Measurements from ENCODE around the gene HRC. TPM values are rescaled to one million over a fixed set of nuclear protein-coding genes. Genes with fewer than 3 reads are reported as not detected.
A peak's percentile ranks its signal among the peaks of the same experiment; 100 is the strongest.
"Not testable (repeated sequence)": the region's sequence is repeated elsewhere in the genome, so short reads cannot be mapped to it uniquely, and the experiment has no call there.

The HRC gene
- polyA plus RNA-seq, 3 donors from 2014 or later = not detected

DNA sequence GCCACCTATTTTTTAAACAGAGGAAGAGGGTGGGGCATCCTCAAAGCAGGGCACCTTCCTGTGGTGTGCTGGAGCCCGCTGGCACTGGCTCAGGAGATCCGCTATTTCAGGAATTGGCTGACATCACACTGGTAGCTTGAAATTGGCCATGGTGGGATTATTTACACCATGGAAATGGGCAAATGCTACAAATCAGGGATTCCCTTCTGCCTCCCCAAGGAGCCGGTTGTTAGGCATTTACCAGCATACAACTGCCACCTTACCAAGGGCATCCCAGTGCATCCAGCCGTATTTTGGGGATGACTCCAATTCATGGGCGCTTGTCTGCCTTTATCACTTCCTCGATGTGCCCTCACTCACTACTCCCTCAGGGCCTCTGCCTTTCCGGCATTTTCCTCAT, 14.2 kb downstream of the HRC start:
- H3K4me1 Mint-ChIP-seq = peaks cover 16% of the 10 kb centered on the region in 2 donors
- H3K27ac Mint-ChIP-seq = peak overlapping the region in 1 of 6 donors; percentile 12

GRCh38 chr19:49136771-49137171, 18.4 kb downstream of the HRC start:
- H3K4me3 Mint-ChIP-seq = no peak overlapping the region
- peaks cover 0 to 5% (median 2%) of the 10 kb centered on the region in 3 donors for H3K27me3 Mint-ChIP-seq (ENCODE audit: low read depth in 3 of 3)
- peaks cover 0 to 8% (median 4%) of the 10 kb centered on the region in 3 donors for H3K36me3 Mint-ChIP-seq
- H3K9me3 Mint-ChIP-seq = no peaks in the 10 kb centered on the region
- H3K27ac Mint-ChIP-seq = peak overlapping the region in 1 of 6 donors; percentile 30
- DNase-seq = no peak
- peaks cover 7 to 15% of the 10 kb centered on the region in 2 donors for H3K4me1 Mint-ChIP-seq

More for the DNA sequence above, 14.2 kb downstream of the HRC start:
- Mint-ChIP-seq H3K36me3 (peaks cover 0 to 8% (median 4%) of the 10 kb centered on the region in 3 donors), H3K9me3 (no peaks in the 10 kb centered on the region), H3K27me3 (ENCODE audit: low read depth in 3 of 3) (peaks cover 5 to 8% (median 8%) of the 10 kb centered on the region in 3 donors), H3K4me3 (peak overlapping the region in 2 of 5 donors; percentile 13 to 62)
- DNase-seq = no peak

DNA sequence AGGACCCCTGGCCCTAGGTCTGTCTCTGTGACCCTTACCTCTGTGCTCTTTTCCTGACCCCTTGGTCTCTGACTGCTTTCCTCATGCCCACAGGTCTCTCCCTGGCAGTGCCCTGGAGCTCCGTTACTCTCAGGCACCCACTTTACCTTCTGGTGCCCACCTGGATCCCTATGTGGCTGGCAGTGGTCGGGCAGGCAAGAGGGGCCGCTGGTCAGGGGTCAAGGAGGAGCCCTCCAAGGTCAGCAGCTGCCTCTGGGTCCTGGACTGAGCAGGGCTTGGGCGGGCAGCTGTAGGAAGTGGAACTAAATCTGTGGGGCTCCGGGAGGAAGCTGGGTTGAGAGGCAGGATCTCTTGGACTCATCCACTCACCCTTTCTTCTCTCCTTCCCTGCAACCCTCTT, 19.5 kb downstream of the HRC start:
- H3K9me3 Mint-ChIP-seq = no peaks in the 10 kb centered on the region
- DNase-seq = no peak
- H3K36me3 Mint-ChIP-seq = peaks cover 0 to 4% (median 4%) of the 10 kb centered on the region in 3 donors
- no peak overlapping the region for H3K4me3 Mint-ChIP-seq
- H3K27me3 Mint-ChIP-seq (ENCODE audit: low read depth in 3 of 3) = peaks cover 0 to 3% (median 2%) of the 10 kb centered on the region in 3 donors
- no peak overlapping the region for H3K27ac Mint-ChIP-seq
- H3K4me1 Mint-ChIP-seq = peaks cover 7 to 13% of the 10 kb centered on the region in 2 donors

- H3K27me3 Mint-ChIP-seq (ENCODE audit: low read depth in 3 of 3) = peaks cover 0 to 3% (median 2%) of the 10 kb centered on the region in 3 donors
- H3K36me3 Mint-ChIP-seq = peaks cover 0 to 4% (median 4%) of the 10 kb centered on the region in 3 donors
- H3K27ac Mint-ChIP-seq = no peak overlapping the region
- no peaks in the 10 kb centered on the region for H3K9me3 Mint-ChIP-seq
- H3K4me1 Mint-ChIP-seq = peaks cover 11 to 15% of the 10 kb centered on the region in 2 donors
- H3K4me3 Mint-ChIP-seq = peak overlapping the region; percentile 18 to 86 (median 75)
- peak in 2 of 3 donors; percentile 26 to 49 for DNase-seq
These were observed 21.4 kb downstream of the HRC start for GRCh38 chr19:49133621-49134454.

- Mint-ChIP-seq H3K4me3 (peak overlapping the region in 4 of 5 donors; percentile 64 to 86 (median 76)), H3K27me3 (ENCODE audit: low read depth in 3 of 3) (peaks cover 2 to 3% (median 3%) of the 10 kb centered on the region in 3 donors), H3K4me1 (peaks cover 19 to 22% of the 10 kb centered on the region in 2 donors), H3K36me3 (peaks cover 0 to 4% (median 4%) of the 10 kb centered on the region in 3 donors), H3K9me3 (no peaks in the 10 kb centered on the region), H3K27ac (no peak overlapping the region)
- DNase-seq = no peak
These were observed 22.1 kb downstream of the HRC start for GRCh38 chr19:49132974-49133609.

GRCh38 chr19:49130325-49130724, 24.9 kb downstream of the HRC start:
- H3K27ac Mint-ChIP-seq = no peak overlapping the region

GRCh38 chr19:49129238-49129583, 26.0 kb downstream of the HRC start:
- peaks cover 22% of the 10 kb centered on the region in 2 donors for H3K4me1 Mint-ChIP-seq
- DNase-seq = no peak
- H3K27ac Mint-ChIP-seq = no peak overlapping the region
- H3K27me3 Mint-ChIP-seq (ENCODE audit: low read depth in 3 of 3) = peaks cover 2 to 6% (median 2%) of the 10 kb centered on the region in 3 donors
- no peaks in the 10 kb centered on the region for H3K9me3 Mint-ChIP-seq
- peak overlapping the region; percentile 10 to 93 (median 85) for H3K4me3 Mint-ChIP-seq
- no peaks in the 10 kb centered on the region for H3K36me3 Mint-ChIP-seq

More at GRCh38 chr19:49130325-49130724, 24.9 kb downstream of the HRC start:
- peaks cover 2 to 4% (median 3%) of the 10 kb centered on the region in 3 donors for H3K27me3 Mint-ChIP-seq (ENCODE audit: low read depth in 3 of 3)
- no peaks in the 10 kb centered on the region for H3K9me3 Mint-ChIP-seq
- no peak overlapping the region for H3K4me3 Mint-ChIP-seq
- no peak for DNase-seq
- H3K4me1 Mint-ChIP-seq = peaks cover 22 to 25% of the 10 kb centered on the region in 2 donors
- no peaks in the 10 kb centered on the region for H3K36me3 Mint-ChIP-seq

- Mint-ChIP-seq H3K27me3 (ENCODE audit: low read depth in 3 of 3) (peaks cover 0 to 6% (median 2%) of the 10 kb centered on the region in 3 donors), H3K27ac (peak overlapping the region in 3 of 6 donors; percentile 47 to 65 (median 63)), H3K4me1 (peaks cover 17 to 20% of the 10 kb centered on the region in 2 donors), H3K36me3 (no peaks in the 10 kb centered on the region), H3K4me3 (peak overlapping the region; percentile 85 to 93 (median 88)), H3K9me3 (no peaks in the 10 kb centered on the region)
- no peak for DNase-seq
These were observed 26.5 kb downstream of the HRC start for GRCh38 chr19:49128545-49129237.

GRCh38 chr19:49127674-49128544, 27.3 kb downstream of the HRC start:
- peak overlapping the region in 5 of 6 donors; percentile 60 to 91 (median 80) for H3K27ac Mint-ChIP-seq
- H3K36me3 Mint-ChIP-seq = no peaks in the 10 kb centered on the region
- DNase-seq = peak; percentile 95 to 96 (median 96)
- peaks cover 13 to 15% of the 10 kb centered on the region in 2 donors for H3K4me1 Mint-ChIP-seq
- no peaks in the 10 kb centered on the region for H3K9me3 Mint-ChIP-seq
- peaks cover 0 to 9% (median 0%) of the 10 kb centered on the region in 3 donors for H3K27me3 Mint-ChIP-seq (ENCODE audit: low read depth in 3 of 3)
- H3K4me3 Mint-ChIP-seq = peak overlapping the region; percentile 85 to 93 (median 88)

DNA sequence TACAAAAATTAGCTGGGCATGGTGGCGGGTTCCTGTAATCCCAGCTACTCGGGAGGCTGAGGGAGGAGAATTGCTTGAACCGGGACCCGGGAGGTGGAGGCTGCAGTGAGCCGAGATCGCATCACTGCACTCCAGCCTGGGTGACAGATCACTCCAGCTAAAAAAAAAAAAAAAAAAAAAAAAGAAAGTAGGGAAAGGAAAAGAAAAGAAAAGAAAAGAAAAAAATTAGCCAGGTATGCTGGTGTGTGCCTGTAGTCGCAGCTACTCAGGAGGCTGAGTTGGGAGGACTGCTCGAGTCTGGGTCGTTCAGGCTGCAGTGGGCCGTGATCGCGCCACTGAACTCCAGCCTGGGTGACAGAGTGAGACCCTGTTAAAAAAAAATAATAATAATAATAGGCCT, 28.0 kb downstream of the HRC start:
- H3K27ac Mint-ChIP-seq; H3K9me3 Mint-ChIP-seq; H3K36me3 Mint-ChIP-seq; DNase-seq; H3K27me3 Mint-ChIP-seq (ENCODE audit: low read depth in 3 of 3): not testable (repeated sequence)
- peak overlapping the region in 1 of 5 donors; percentile 27 for H3K4me3 Mint-ChIP-seq
- H3K4me1 Mint-ChIP-seq = peaks cover 13 to 15% of the 10 kb centered on the region in 2 donors

DNA sequence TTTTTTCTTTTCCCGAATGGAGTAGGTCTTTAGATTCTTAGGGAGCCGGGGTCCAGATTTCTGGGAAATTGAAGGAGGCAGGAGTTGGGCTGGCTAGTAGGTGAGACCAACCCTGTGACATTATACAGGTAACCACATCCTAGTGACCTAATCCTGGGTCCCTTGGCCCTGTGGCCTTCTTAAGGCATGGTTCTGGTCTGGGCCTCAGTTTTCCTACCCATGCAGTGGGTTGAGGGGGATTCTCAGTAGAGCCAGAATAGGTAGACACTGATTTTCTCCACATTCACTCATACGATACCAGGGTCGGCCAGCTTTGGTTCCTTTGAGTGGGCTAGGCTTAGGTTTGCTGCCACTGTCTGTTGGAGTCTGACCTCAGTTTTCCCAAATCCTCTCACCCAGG, 28.6 kb downstream of the HRC start:
- peaks cover 13 to 15% of the 10 kb centered on the region in 2 donors for H3K4me1 Mint-ChIP-seq
- H3K27me3 Mint-ChIP-seq (ENCODE audit: low read depth in 3 of 3) = peaks cover 0 to 9% (median 0%) of the 10 kb centered on the region in 3 donors
- H3K36me3 Mint-ChIP-seq = peaks cover 0 to 3% (median 0%) of the 10 kb centered on the region in 3 donors
- no peak for DNase-seq
- peak overlapping the region in 2 of 5 donors; percentile 21 to 24 for H3K4me3 Mint-ChIP-seq
- no peaks in the 10 kb centered on the region for H3K9me3 Mint-ChIP-seq
- no peak overlapping the region for H3K27ac Mint-ChIP-seq

DNA sequence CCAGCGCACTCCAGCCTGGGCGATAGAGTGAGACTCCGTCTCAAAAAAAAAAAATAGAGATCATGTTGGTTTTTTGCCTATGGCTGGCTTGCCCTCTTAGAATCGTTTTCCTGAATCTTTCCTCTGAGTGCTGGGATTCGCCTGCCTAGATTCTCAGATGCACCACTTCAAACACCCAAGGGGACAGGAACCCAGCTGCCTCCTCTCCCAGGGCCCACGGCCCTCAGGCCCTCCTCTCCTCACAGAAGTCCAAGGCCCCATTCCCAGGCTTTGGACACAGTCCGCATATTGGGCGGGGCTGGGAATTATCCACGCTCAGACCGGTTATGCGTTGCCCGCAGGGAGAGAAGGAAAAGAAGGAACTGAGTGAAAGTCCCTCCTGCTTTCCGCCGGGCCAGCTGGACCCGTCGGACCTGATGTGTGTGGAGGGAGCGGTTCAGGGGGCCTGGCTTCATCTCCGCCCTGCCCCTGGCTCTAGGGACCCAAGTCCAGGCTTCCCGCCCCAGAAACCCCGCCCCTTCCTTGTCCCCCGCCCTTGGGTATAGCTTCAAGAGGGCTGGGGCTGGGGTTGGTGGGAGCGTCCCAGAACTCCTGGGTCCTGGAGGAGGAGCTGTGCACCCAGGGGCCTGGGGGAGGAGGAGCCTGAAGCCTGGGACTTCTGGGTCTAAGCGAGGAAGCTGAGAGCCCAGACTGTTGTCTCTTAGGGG, 30.0 kb downstream of the HRC start:
- Mint-ChIP-seq H3K27me3 (ENCODE audit: low read depth in 3 of 3) (peaks cover 0 to 9% (median 2%) of the 10 kb centered on the region in 3 donors), H3K27ac (no peak overlapping the region), H3K4me1 (peaks cover 20 to 23% of the 10 kb centered on the region in 2 donors), H3K9me3 (no peaks in the 10 kb centered on the region), H3K36me3 (peaks cover 0 to 3% (median 0%) of the 10 kb centered on the region in 3 donors), H3K4me3 (no peak overlapping the region)
- DNase-seq = no peak
